SK-N-SH (cell line): Measurements from ENCODE around the gene HTT. TPM values are rescaled to one million over a fixed set of nuclear protein-coding genes. Genes with fewer than 3 reads are reported as not detected.

ENCODE experiments used
- CTCF ChIA-PET: fragments of 300-600, 350-600 bp; formaldehyde crosslinking; extraction: SDS; loops from one replicate; lab custom pipeline; 2021; lab: Yijun Ruan, JAX
- POLR2A ChIA-PET: fragments of 350-600 bp; sonication (Branson Sonifier 250); formaldehyde crosslinking; extraction: SDS; loops from one replicate; lab custom pipeline; 2020; ENCODE audit warnings: antibody characterized with exemption, inconsistent platforms; lab: Yijun Ruan, JAX
- DNase-seq: peaks from one replicate; pipeline ENCODE4 v3.0.0; 2012
- H2AFZ ChIP-seq: fragments of 200-600 bp; sonication (generic); 2 replicates; pipeline ENCODE4 v1.8.1; 2016; ENCODE audit warnings: antibody characterized with exemption, mild to moderate bottlenecking, low read depth
- H3F3A ChIP-seq: fragments of 200-600 bp; sonication (generic); replicated peaks from 2 replicates; pipeline ENCODE3; 2016; ENCODE audit warnings: antibody characterized with exemption, mild to moderate bottlenecking; ENCODE audit not compliant: insufficient read depth
- H3K27ac ChIP-seq, 2 experiments: fragments of 200-500 bp in 1 of 2; fragments of 200-600 bp in 1 of 2; sonication (Bioruptor generic) in 1 of 2; sonication (generic), shearing (Covaris generic) in 1 of 2; 2 replicates each; pipeline versions ENCODE4 v1.5.1 to v1.6.1; 2014 to 2016; ENCODE audit warnings: low read depth in 2 of 2, inconsistent platforms in 1 of 2, low read length in 1 of 2, mild to moderate bottlenecking in 1 of 2, mixed read lengths in 1 of 2
- H3K27me3 ChIP-seq: fragments of 200-600 bp; sonication (generic), shearing (Covaris generic); 2 replicates; pipeline ENCODE4 v1.6.1; 2016; ENCODE audit warnings: mixed run types; ENCODE audit not compliant: insufficient read depth
- H3K36me3 ChIP-seq, 2 experiments: fragments of 200-500 bp in 1 of 2; fragments of 200-600 bp in 1 of 2; sonication (Bioruptor generic) in 1 of 2; sonication (generic) in 1 of 2; replicated peaks in 1 of 2; 2 replicates each; pipeline versions ENCODE3 to v1.5.1; 2014 to 2016; ENCODE audit warnings: low read length in 1 of 2, mild to moderate bottlenecking in 1 of 2; ENCODE audit not compliant: insufficient read depth in 2 of 2, control insufficient read depth in 1 of 2
- H3K4me1 ChIP-seq, 2 experiments: fragments of 200-500 bp in 1 of 2; fragments of 200-600 bp in 1 of 2; sonication (Bioruptor generic) in 1 of 2; sonication (generic), shearing (Covaris generic) in 1 of 2; 2 replicates each; pipeline versions ENCODE4 v1.5.1 to v1.6.1; 2014 to 2016; ENCODE audit warnings: low read depth in 1 of 2, low read length in 1 of 2, mixed run types in 1 of 2; ENCODE audit not compliant: insufficient read depth in 2 of 2, control insufficient read depth in 1 of 2
- H3K4me2 ChIP-seq: fragments of 200-600 bp; sonication (generic), shearing (Covaris generic); 2 replicates; pipeline ENCODE4 v1.6.1; 2017; ENCODE audit warnings: mixed run types
- H3K4me3 ChIP-seq, 2 experiments: fragments of 200-500 bp in 1 of 2; fragments of 200-600 bp in 1 of 2; sonication (Bioruptor generic) in 1 of 2; sonication (generic), shearing (Covaris generic) in 1 of 2; 2 replicates each; pipeline versions ENCODE4 v1.5.1 to v1.8.1; 2014 to 2016; ENCODE audit warnings: low read depth in 2 of 2, inconsistent platforms in 1 of 2, low read length in 1 of 2, mild to moderate bottlenecking in 1 of 2, mixed read lengths in 1 of 2, moderate library complexity in 1 of 2
- H3K79me2 ChIP-seq: fragments of 200-600 bp; sonication (generic); 2 replicates; pipeline ENCODE4 v1.8.1; 2017; ENCODE audit warnings: mild to moderate bottlenecking; ENCODE audit not compliant: insufficient read depth
- H3K9ac ChIP-seq: fragments of 200-600 bp; sonication (generic); 2 replicates; pipeline ENCODE4 v1.6.1; 2017; ENCODE audit warnings: mixed run types
- H3K9me2 ChIP-seq: fragments of 200-600 bp; sonication (generic); 2 replicates; pipeline ENCODE4 v1.6.1; 2017; ENCODE audit warnings: mixed run types
- H3K9me3 ChIP-seq: fragments of 200-600 bp; sonication (generic); 2 replicates; pipeline ENCODE4 v1.6.1; 2017; ENCODE audit warnings: mixed run types, mild to moderate bottlenecking, moderate library complexity
- H4K20me1 ChIP-seq: fragments of 200-600 bp; sonication (generic); 2 replicates; pipeline ENCODE4 v1.6.1; 2017; ENCODE audit warnings: mild to moderate bottlenecking, mixed run types; ENCODE audit not compliant: insufficient read depth
- CHD2 ChIP-seq: fragments of 150-350 bp; IDR thresholded peaks from 2 replicates; pipeline ENCODE4 v1.6.1; 2018; ENCODE audit warnings: low read length; ENCODE audit not compliant: partially characterized antibody
- ELF1 ChIP-seq: IDR thresholded peaks from 2 replicates; pipeline ENCODE4 v1.4.0; 2012
- EP300 ChIP-seq, 2 experiments: IDR thresholded peaks; 2 replicates each; pipeline versions ENCODE4 v1.4.0 to v1.6.1; 2012; ENCODE audit warnings: borderline replicate concordance in 1 of 2, low read depth in 1 of 2, low read length in 1 of 2
- GABPA ChIP-seq: IDR thresholded peaks from 2 replicates; pipeline ENCODE4 v1.4.0; 2012; ENCODE audit warnings: low read depth, mild to moderate bottlenecking
- GATA2 ChIP-seq: sonication (generic); formaldehyde crosslinking; IDR thresholded peaks from 2 replicates; pipeline ENCODE4 v1.5.0; 2020; ENCODE audit warnings: mild to moderate bottlenecking, missing genetic modification reagents
- IRF3 ChIP-seq: fragments of 150-350 bp; IDR thresholded peaks from 2 replicates; pipeline ENCODE4 v1.6.1; 2016; ENCODE audit warnings: mild to moderate bottlenecking, low read depth, low read length
- MEF2A ChIP-seq: IDR thresholded peaks from 2 replicates; pipeline ENCODE4 v1.4.0; 2012; ENCODE audit warnings: low read depth, borderline replicate concordance
- MXI1 ChIP-seq: IDR thresholded peaks from 2 replicates; pipeline ENCODE4 v1.6.1; 2012; ENCODE audit warnings: mild to moderate bottlenecking, low read depth, low read length, improper control_type of control experiment
- NRF1 ChIP-seq: IDR thresholded peaks from 2 replicates; pipeline ENCODE4 v1.6.1; 2012; ENCODE audit warnings: low read depth, mild to moderate bottlenecking, low read length
- PBX3 ChIP-seq: IDR thresholded peaks from 2 replicates; pipeline ENCODE4; 2012
- POLR2AphosphoS5 ChIP-seq: IDR thresholded peaks from 2 replicates; pipeline ENCODE4 v1.6.1; 2012; ENCODE audit warnings: low read depth, low read length
- RAD21 ChIP-seq: IDR thresholded peaks from 2 replicates; pipeline ENCODE4 v1.6.1; 2012; ENCODE audit warnings: mild to moderate bottlenecking, low read length
- RCOR1 ChIP-seq: fragments of 150-350 bp; IDR thresholded peaks from 2 replicates; pipeline ENCODE4 v1.6.1; 2017; ENCODE audit warnings: antibody characterized with exemption, low read length
- SIN3A ChIP-seq: IDR thresholded peaks from 2 replicates; pipeline ENCODE4 v1.6.1; 2012; ENCODE audit warnings: low read depth, mild to moderate bottlenecking, low read length, moderate library complexity, borderline replicate concordance
- TAF1 ChIP-seq: IDR thresholded peaks from 2 replicates; pipeline ENCODE4 v1.6.1; 2012; ENCODE audit warnings: low read depth, mild to moderate bottlenecking, low read length, moderate library complexity, borderline replicate concordance
- TEAD4 ChIP-seq: IDR thresholded peaks from 2 replicates; pipeline ENCODE4 v1.4.0; 2012; ENCODE audit warnings: mild to moderate bottlenecking, borderline replicate concordance; ENCODE audit not compliant: insufficient read depth
- USF1 ChIP-seq: IDR thresholded peaks from 2 replicates; pipeline ENCODE4 v1.4.0; 2012; ENCODE audit warnings: low read depth, borderline replicate concordance
- USF2 ChIP-seq: fragments of 150-350 bp; IDR thresholded peaks from 2 replicates; pipeline ENCODE4 v1.6.1; 2017; ENCODE audit warnings: antibody characterized with exemption, low read length, low read depth, borderline replicate concordance
- YY1 ChIP-seq: IDR thresholded peaks from 2 replicates; pipeline ENCODE4 v1.4.0; 2012; ENCODE audit warnings: low read depth, mild to moderate bottlenecking
- WGBS: methylation state at CpG from one replicate; pipeline ENCODE4 v1.1.6; 2017; ENCODE audit warnings: low lambda C conversion rate; 5-methylcytosine and 5-hydroxymethylcytosine counted together
- polyA plus RNA-seq, 3 experiments: library from polyadenylated mRNA; depleted of rRNA; stranded (reverse); fragments of >200 nt; gene quantifications; 2 replicates each; pipeline ENCODE4 v1.2.3, GENCODE V29; 2012

HTT gene
- polyA plus RNA-seq, 1 of the 3 experiments (the other 2 are of a cell fraction), result 11.3 TPM

- Histone ChIP-seq H3K9ac (no peak overlapping the region), H3K4me1 (peaks cover 0 to 32% of the 10 kb centered on the region in 2 experiments; a peak in 1 of 4 replicates), H3K36me3 (peaks cover 0 to 47% of the 10 kb centered on the region in 2 experiments), H3K4me3 (no peak overlapping the region), H3K27me3 (no peaks in the 10 kb centered on the region), H3K79me2 (no peaks in the 10 kb centered on the region), H3K9me3 (no peaks in the 10 kb centered on the region), H3F3A (no peaks in the 10 kb centered on the region), H3K27ac (no peak overlapping the region), H4K20me1 (no peaks in the 10 kb centered on the region), H3K4me2 (no peak overlapping the region), H3K9me2 (no peaks in the 10 kb centered on the region), H2AFZ (no peak overlapping the region)
- POLR2A ChIA-PET, result no interaction called here
- 93% methylated on average over 16 of the region's 17 CpGs for WGBS
- DNase-seq, result no peak
- CTCF ChIA-PET, result interaction anchor here (0.6 to 1.7 kb wide), 3 partner anchors 47 to 135 kb away, joined by 3 to 4 read pairs (median 3); no protein-coding TSS in a partner anchor
- TF ChIP-seq RAD21, result no peak
- no peak for TF ChIP-seq ELF1
- no peak for TF ChIP-seq POLR2AphosphoS5
- TF ChIP-seq USF1, result no peak
- no peak for TF ChIP-seq IRF3
- no peak for TF ChIP-seq YY1
- TF ChIP-seq CHD2, result no peak
- no peak for TF ChIP-seq NRF1
- no peak for TF ChIP-seq EP300 (IDR thresholded peaks at IDR 0.05; ENCODE audit: borderline replicate concordance in 1 of 2, low read depth in 1 of 2, low read length in 1 of 2)
- no peak for TF ChIP-seq PBX3
- no peak for TF ChIP-seq GABPA
- TF ChIP-seq MEF2A, result no peak
- TF ChIP-seq TAF1, result no peak
These were observed 167.5 kb downstream of the HTT start for GRCh38 chr4:3241898-3242524.

GRCh38 chr4:3243136-3243780 is 168.8 kb downstream of the HTT start:
- H4K20me1 ChIP-seq, result no peaks in the 10 kb centered on the region
- no peak overlapping the region for H3K4me2 ChIP-seq
- H3K36me3 ChIP-seq, result peaks cover 0 to 38% of the 10 kb centered on the region in 2 experiments
- no peak overlapping the region for H2AFZ ChIP-seq
- WGBS, result 95% methylated on average over 16 of the region's 23 CpGs
- DNase-seq, result no peak
- CTCF ChIA-PET, result interaction anchor here (0.8 to 1.7 kb wide), 3 partner anchors 103 to 237 kb away, joined by 3 to 4 read pairs (median 3); no protein-coding TSS in a partner anchor
- H3F3A ChIP-seq, result no peaks in the 10 kb centered on the region
- no peak overlapping the region for H3K27ac ChIP-seq
- no peaks in the 10 kb centered on the region for H3K79me2 ChIP-seq
- POLR2A ChIA-PET, result no interaction called here
- no peaks in the 10 kb centered on the region for H3K27me3 ChIP-seq
- H3K4me1 ChIP-seq, result peaks cover 0 to 32% of the 10 kb centered on the region in 2 experiments; a peak in 1 of 4 replicates
- TF ChIP-seq USF2 (no peak), TAF1 (no peak), NRF1 (no peak), RCOR1 (no peak), SIN3A (no peak), IRF3 (no peak), GABPA (no peak), MXI1 (no peak), TEAD4 (no peak), POLR2AphosphoS5 (no peak), CHD2 (no peak), YY1 (no peak), GATA2 (no peak)
- no peak overlapping the region for H3K9ac ChIP-seq
- no peaks in the 10 kb centered on the region for H3K9me2 ChIP-seq
- no peaks in the 10 kb centered on the region for H3K9me3 ChIP-seq
- no peak overlapping the region for H3K4me3 ChIP-seq
